HG03196 (cell line): ENCODE results near the gene PPP6R1.

Source experiments
- ATAC-seq: cut with Tn5 transposase; IDR thresholded peaks from one replicate; pipeline ENCODE4 v1.9.1; 2021; ENCODE audit not compliant: unreplicated experiment

Gene PPP6R1

GRCh38 chr19:55258828-55259539 lies at the start of gene PPP6R1:
PPP6R1 (minus strand) TSS chr19:55259017; CDS start chr19:55247103, 11,914 bp downstream.
- peak; percentile 71 for ATAC-seq

GRCh38 chr19:55308281-55308680 lies 49.5 kb upstream of the PPP6R1 start:
- ATAC-seq, result no peak

DNA sequence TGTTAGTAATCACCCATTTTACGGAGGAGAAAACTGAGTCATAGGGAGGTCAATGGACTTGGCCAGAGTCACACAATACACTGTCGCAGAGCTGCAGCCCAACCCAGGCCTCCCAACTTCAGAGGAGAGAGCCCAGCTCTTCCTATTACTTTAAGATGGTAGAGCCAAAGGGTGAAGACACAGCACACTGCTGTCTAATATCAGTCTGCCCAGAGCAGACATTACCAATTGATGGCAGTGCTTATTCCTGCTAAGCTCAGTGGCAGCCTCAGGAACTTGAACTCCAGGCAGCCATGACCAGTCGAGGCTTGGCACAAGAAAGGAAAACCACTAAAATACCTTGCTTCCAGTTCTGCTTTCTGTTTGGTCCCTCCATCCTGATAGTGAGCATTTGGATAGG lies 47.9 kb upstream of the PPP6R1 start:
- no peak for ATAC-seq

DNA sequence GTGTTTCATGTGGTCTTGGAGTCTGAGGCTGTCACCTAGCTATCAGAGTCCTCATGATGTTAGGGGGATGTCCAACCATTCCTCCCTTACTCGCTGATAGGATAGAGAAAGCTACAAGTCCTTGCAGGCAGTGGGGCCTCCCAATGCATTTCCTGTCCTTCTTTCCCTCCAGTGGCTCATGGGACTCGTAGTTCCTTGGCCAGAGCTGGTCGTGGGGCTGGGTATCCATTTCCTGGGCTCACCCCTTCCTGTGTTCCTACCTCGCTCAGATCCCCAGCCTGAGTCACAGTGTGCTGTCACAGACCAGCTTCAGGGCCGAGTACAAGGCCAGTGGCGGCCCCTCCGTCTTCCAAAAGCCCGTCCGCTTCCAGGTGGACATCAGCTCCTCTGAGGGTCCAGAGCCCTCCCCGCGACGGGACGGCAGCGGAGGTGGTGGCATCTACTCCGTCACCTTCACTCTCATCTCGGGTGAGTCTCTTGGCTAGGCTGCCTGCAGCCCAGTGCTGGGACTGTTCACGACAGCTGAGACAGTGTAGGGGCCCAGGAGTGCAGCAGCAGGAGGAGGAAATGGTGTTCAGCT lies 47.3 kb upstream of the PPP6R1 start:
- ATAC-seq, result no peak

DNA sequence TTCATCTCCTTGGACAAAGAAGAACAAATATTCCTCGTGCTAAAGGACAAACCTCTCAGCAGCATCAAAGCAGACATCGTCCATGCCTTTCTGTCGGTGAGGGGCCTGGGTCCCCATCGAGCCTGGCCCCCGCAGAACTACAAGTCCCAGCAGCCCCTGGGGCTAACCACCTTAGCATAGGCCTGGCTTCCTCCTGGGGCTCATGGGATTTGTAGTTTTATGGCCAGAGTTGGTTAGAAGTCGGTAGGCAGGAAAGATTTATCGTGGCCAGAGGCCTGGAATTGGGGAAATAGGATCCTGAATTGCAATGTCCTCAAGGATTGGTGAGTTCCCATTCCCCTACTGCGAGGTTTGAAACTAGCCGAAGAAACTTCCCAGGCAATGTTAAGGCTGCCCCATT lies 46.7 kb upstream of the PPP6R1 start:
- ATAC-seq, result no peak

DNA sequence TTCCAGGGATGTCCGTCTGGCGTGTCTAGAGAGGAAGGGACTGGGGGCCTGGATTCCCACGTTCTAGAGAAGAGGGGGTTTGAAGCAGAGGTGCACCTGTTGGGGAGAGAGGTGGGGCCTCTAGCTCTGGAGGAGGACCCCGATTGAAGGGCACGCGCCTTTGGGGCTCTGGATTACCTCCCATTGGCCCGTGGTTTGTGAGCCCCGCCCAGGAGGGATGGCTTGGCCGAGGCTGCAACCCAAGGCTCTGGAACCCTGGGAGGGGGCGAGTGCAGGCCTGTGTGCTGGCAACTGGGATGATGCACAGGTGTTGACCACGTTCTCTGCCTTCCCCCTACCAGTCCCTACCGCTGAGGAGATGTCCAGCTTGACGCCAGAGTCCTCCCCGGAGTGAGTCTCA lies 46.2 kb upstream of the PPP6R1 start:
- no peak for ATAC-seq

DNA sequence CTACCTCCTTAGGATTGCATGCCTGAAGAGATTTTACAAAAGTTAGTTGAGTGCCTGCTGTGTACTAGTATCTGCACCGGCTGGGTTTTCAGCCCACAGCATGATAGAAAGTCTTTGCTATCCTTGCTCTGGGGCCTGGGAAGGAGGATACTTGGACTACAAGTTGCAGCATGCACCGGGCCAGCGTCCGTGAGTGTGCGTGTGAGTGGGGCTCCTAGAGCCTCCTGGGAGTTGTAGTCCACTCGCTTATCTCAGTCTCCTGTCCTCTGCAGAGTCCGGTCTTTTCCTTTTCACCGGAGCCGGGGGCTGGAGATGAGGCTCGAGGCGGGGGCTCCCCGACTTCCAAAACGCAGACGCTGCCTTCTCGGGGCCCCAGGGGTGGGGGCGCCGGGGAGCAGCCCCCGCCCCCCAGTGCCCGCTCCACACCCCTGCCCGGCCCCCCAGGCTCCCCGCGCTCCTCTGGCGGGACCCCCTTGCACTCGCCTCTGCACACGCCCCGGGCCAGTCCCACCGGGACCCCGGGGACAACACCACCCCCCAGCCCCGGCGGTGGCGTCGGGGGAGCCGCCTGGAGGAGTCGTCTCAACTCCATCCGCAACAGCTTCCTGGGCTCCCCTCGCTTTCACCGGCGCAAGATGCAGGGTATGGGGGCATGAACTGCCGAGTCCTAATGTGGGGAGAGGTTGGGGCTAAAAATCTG lies 45.6 kb upstream of the PPP6R1 start:
- no peak for ATAC-seq

DNA sequence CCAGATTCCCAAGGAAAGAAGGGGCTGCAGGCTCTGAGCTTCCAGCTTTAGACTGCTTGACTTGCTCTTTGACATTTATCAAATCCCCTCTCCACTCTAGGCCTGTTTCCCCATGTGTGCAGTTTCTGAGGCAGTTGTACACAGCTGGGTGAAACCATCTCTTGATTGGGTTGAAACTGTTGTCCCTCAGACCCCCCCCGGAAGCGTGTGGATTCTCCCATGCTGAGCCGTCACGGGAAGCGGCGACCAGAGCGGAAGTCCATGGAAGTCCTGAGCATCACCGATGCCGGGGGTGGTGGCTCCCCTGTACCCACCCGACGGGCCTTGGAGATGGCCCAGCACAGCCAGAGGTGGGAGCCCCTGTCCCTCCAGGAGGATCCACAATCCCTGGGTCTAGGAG lies 44.7 kb upstream of the PPP6R1 start:
- no peak for ATAC-seq

DNA sequence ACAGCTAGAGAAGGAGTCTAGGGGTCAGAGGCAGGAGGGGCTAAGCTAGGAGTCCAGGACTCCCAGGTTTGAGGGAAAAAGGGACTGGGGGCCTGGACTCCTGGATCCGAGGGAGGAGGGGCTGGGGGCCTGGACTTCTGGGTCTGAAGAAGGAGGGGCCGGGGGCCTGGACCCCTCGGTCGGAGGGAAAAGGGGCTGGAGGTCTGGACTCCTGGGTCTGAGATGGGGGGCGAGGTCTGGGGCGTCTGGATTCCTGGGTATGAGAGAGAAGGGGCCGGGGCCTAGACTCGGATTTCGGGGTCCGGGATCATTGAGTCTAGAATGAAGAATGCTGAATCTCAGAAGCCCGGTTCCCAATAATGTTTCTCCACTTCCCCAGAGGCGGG lies 43.5 kb upstream of the PPP6R1 start:
- no peak for ATAC-seq

DNA sequence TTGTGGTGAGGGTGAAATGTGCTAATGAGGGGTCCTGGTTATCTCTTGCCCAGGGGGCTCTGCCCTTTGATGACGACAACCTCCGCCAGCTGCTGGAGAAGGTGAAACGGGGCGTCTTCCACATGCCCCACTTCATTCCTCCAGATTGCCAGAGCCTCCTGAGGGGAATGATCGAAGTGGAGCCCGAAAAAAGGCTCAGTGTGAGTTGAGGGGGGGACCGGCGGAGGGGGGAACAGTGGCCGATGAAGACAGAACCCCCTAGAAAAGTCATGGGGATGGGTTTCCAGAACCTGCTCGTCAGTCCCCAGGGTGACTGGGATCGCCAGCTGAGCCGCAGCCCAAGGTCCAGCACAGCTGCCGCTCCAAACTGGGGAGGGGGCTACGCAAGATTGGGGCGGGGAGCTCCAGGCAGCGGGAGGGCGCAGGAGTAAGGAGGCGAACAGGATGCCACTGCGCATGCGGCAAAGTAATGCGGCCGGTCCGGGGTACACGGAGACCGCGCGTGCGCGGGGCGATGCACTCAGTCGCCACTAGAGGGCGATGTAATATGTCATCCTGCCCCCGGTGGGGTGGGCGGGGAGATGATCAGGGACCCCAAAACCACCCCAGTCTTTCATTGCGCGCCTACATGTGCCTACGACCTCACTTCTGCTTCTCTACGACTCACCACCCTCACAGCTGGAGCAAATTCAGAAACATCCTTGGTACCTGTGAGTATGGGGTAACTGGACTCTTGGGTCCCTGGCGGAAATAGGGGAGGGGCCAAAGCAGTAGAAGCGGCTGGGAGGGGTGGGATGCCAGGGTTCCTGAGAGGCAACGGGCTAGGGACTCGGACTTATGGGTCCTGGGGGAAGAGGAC lies 42.9 kb upstream of the PPP6R1 start:
- ATAC-seq, result peak; percentile 45

- no peak for ATAC-seq
Observed at GRCh38 chr19:55300886-55301458, 42.2 kb upstream of the PPP6R1 start.

- no peak for ATAC-seq
Observed at GRCh38 chr19:55299991-55300390, 41.2 kb upstream of the PPP6R1 start.

- no peak for ATAC-seq
Observed at GRCh38 chr19:55297267-55297666, 38.5 kb upstream of the PPP6R1 start.

DNA sequence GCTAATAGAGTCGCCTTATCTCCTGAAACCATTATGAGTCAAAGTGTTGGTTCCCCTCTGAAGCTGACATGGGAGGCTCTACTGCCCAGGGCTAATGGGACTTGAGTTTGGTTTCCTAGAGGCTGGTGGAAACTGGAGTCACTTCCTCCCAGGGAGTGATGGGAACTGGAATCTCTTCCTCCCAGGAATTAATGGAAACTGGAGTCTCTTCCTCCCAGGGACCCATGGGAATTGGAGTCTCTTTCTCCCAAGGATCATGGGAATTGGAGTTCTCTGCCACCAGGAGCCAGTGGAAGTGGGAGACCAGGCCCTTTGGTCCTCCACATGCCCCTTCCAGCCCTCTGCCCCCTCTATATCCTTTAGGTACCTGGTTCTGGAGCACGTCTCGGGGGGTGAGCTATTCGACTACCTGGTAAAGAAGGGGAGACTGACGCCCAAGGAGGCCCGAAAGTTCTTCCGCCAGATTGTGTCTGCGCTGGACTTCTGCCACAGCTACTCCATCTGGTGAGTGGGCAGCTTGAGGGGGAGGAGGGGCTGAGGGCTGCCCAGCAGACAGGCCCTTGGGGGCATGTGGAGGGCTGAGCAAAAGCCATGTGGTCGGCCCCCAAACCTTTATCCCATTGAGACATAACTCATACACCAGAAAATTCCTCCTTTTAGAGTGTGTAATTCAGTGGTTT lies 30.4 kb upstream of the PPP6R1 start:
- ATAC-seq, result no peak

DNA sequence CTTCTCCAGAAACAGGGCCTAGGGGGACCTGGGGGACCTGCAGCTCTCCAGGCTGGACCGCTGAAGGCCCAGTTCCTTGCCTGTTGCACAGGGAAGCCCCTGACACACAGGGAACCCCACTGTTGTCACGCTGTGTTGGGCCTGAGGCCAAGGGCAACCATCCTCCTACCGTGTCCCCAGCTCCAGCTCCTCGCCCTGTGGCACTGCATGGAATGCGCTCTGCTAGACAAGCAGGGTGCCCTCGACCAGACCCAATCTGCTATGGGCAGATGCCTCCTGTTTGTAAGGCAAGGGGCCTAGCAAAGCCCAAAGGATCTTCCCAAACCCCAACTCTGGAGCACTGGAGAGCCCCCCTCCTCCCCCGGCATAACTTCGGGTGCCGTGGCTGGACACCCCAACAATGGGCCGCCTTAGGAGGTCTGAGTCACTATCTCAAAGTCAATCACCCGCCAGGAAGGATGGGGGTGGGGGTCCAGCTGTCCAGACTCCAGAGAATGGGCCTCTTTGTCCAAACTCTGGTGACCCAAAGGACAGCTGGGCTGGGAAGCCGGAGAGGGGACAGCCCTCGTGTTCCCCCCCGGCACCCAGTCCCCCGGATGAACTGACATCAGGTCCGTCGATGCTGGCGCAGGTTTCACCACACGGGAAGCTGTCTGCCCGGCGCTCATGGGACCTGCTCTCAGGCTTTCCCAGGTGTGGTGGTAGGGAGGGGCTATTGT lies 28.7 kb upstream of the PPP6R1 start:
- no peak for ATAC-seq

DNA sequence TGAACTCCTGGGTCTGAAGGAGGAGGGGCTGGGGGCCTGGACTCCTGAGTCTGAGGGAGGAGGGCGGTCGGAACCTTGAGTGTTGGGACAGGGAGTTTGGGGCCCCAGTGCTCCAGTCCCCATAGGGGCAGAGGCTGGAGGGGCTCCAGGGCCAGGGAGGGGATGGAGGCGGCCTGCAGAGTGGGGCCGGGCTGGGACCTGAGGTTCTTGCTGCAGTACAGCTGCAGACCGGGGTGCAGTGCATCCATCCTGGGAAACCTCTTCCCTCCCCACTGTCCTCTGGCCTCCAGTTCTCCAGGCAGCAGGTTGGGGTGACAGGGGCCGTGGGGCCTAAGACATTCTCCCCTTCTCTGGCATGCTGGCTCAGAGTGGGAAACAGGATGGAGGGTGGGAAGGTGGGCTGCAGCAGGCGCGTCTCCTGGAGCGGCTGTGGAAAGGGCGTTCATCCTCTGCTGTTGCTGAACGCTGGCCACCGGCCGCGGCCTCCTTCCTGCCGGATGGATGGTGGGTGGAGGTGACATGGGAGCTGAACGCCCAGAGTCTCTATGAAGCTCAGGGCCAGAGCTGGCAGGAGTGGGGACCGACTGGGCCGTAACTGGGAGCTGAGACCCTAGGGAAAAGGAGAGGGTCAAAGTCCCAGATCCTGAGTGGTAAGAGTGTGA lies 26.5 kb upstream of the PPP6R1 start:
- ATAC-seq, result no peak

DNA sequence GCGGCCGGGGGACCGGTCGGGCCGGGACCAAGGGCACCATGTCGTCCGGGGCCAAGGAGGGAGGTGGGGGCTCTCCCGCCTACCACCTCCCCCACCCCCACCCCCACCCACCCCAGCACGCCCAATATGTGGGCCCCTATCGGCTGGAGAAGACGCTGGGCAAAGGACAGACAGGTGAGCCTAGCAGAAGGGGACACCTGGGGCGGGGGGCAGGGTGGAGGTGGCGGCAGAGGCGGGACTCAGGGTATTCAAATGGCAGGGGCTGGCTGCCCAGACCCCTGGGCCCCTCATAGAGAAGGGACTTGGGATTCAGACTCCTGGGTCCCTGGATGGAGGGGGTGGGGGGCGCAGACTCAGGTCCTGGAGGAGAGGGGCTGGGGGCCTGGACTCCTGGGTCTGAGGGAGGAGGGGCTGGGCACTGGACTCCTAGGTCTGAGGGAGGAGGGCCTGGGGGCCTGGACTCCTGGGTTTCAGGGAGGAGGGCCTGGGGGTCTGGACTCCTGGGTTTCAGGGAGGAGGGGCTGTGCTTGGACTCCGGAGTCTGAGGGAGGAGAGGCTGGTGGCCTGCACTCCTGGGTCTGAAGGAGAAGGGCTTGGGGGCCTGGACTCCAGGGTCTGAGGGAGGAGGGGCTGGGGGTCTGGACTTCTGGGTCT lies 25.7 kb upstream of the PPP6R1 start:
- ATAC-seq, result no peak

- ATAC-seq, result no peak
Observed at GRCh38 chr19:55283548-55284377, 24.9 kb upstream of the PPP6R1 start, which contains the start of gene BRSK1. BRSK1 (plus strand) TSS chr19:55283997; CDS start chr19:55284443, 446 bp downstream.
